ENCODE data around the gene CRB2.

CRB2 gene

GRCh38 chr9:123408313-123409262 lies 52.6 kb downstream of the CRB2 start:
- no peak for DNase-seq

- DNase-seq: no peak
Observed at GRCh38 chr9:123410281-123410910, 54.4 kb downstream of the CRB2 start.

GRCh38 chr9:123411191-123411590 lies 55.2 kb downstream of the CRB2 start:
- no peak for DNase-seq

DNA sequence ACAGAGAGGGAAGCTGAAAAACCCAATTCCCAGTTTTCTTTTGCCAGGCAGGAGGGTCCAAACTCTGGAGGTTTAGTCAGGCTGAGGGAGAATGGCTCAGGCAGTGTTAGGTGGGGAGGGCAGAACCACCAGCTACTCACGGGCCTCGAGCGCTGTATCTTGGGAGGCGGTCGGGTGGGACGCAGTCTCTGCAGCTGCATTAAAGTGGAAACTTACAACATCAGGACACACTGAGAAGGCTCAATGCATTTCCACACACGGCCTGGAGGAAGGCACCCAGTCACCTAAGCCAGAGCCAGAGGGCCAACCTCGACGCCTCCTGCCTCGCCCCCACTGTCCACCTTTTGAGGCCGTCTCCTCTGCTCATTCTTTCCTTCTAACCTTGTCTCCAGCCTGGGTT lies 55.6 kb downstream of the CRB2 start:
- no peak for DNase-seq

- DNase-seq: no peak
Observed at GRCh38 chr9:123412171-123412820, 56.3 kb downstream of the CRB2 start.

DNA sequence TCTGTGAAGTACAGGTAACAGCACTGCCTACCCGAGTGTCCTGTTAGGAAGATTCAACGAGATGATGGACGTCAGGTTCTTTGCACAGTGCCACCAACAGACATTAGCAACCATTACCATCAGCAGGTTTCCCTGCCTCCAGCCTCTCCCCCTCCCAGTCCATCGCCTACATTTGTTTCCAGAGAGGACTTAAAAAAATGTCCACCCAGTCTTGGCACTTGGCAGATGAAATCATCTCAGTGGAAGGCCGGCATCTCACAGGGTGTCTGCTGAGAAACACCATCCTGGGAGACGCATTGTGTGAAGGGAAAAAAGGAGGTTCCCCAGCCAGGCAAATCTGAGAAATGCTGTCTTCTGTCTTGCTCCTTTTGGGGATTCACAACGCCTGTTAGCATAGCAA lies 58.2 kb downstream of the CRB2 start:
- no peak for DNase-seq

- DNase-seq: no peak
Observed at GRCh38 chr9:123414936-123415930, 59.2 kb downstream of the CRB2 start.

DNA sequence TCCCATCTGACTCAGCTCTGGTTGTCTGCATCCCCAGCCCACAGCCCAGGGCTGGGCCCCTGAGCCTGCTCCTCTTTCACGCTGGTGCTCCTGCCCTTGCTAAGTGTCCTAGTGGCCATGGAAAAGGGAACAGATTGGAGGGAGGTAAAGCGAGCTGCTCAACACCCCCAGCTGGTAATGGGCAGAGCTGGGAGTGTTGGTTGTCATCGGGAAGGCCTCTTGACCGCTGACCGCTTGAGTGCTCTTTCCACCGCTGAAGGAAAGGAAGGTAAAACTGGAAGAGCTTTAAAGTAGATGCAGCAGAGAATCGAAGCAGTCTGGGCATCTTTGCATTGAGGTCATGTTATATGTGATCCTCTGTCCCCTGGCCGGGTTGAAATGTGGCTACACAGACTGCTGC lies 60.2 kb downstream of the CRB2 start:
- DNase-seq: no peak

GRCh38 chr9:123417289-123418051 lies 61.5 kb downstream of the CRB2 start:
- no peak for DNase-seq

DNA sequence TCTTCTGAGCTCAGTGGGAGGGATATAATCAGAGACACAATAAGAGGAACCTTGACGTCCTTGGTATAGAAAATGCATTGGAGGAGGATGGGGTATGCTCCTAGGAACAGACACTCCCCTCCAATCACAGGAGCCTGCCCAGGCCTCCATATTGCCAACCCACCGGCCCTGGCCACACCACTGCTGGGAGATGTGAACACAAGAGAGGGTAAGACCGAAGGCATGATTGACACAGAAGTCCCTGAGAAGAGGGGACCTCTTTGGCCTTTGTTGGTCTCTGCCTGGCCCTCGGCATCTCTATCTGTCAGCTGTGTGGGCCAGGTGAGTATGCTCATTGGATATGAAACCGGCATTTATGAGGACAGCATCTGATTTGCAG lies 62.0 kb downstream of the CRB2 start:
- no peak for DNase-seq

GRCh38 chr9:123418506-123418905 lies 62.5 kb downstream of the CRB2 start:
- DNase-seq: no peak

DNA sequence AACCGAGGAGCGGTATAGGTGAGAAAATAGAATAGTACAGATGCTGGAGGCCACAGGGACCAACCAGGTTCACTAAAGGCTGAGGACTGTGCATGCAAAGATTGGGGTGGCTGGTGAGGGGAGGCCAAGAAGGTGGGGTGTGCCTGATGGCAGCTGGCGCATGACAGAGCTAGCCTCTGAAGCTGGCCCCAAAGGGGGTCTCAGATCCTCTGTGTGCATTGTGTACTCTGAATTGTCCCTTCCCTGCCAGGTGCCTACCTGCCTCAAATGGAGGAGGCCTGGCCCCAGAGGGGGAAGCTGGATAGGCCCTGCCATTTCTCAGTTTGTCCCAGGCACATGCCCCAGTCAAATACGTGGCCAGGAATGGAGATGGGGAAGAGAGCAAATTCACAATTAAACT lies 63.1 kb downstream of the CRB2 start:
- DNase-seq: no peak

DNA sequence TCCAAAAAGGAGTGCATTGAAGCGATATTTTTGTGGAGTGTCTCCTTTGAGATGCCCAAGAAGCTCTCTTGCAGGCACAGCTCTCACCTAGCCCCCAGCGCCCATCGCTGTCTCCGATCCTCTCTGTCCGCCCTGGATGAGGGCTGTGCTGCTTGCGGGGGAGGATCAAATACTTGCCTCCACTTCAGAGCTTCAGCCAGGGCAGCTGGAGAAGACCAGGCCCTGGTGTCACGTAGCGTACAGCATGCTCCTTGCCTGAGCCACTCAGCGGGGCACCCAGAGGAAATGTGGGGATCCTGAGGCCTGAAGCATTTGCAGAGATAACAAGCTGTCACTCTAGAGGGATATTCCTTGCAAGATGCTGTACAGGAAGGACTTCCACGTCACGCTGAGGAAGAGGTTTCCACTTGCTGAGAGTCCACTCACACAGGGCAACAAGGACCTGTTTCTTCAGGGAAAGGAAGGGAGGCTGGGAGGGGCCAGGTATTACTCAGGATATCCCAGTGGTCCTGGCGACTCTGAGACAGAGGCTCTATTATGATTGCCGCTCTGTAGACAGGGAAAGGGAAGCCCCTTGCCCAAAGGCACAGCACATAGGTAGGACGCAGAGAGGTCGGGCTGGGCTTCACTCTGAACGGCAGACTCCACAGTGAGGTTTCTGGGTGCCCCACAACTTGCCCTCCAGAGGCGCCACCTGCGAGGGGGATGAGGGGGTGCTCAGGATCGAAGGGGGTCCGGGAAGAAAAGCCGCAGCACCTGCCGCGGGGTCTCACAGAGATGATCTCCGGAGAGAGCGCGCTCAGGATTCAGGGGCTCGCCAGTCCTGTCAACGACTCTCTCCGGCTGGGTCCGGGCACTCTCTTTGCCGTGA lies 64.0 kb downstream of the CRB2 start:
- DNase-seq: no peak

DNA sequence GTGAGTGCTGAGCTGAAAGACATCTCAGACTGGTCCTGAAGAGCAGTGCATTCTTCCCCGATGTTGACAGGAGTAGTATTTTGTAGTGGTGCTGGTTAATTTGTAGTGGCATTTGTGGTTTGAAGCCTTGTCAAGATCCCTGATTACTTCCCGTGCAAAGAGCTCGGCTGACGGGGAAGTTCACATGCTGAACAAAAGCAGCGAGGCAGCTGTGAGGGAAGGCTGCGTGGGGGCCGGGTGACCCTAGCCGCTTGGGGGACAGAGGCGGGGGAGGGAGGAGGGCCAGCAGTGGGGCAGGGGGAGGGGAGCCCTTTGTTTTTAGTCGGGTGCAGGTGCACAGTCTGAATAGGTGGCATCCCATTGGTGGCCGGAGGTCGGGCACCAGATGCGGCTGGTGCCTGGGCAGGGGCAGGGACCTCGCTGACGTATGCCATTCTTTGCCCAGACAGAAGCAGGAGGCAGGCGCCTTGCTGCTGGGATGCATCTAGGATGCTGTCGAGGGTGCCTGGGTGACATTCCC lies 64.7 kb downstream of the CRB2 start:
- no peak for DNase-seq

- DNase-seq: no peak
Observed at GRCh38 chr9:123421186-123421585, 65.2 kb downstream of the CRB2 start.

GRCh38 chr9:123421801-123422455 lies 65.9 kb downstream of the CRB2 start:
- no peak for DNase-seq

DNA sequence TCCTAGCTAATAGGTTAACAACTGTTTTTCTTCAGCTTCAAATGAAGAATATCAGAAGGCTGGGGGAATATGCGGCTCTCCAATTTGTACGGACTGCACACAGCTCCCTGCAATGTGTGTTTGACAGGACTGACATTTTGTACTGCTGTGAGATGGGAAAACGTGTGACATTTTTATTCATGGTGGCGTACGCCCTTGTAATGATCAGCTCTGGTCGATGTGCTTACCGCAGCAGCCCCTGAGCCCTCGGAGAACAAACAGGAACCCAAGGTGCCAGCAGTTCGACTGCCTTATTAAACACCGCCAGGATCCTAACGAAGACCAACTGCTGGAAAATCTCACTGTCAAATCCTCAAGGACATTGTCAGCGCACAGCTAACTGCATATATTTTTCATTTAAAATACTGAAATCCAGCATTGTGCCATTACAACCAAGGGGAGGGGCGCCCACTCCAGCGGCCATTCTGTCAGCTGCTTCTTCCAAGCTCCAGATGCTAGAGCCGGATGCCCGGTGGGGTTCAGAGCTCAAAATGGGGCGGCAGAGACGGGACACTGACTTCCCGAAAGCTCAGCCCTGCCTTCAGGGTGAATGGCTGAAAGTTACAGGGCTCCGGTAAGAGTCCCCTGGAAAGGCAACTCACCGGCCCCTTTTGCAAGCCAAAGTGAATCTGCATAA lies 66.8 kb downstream of the CRB2 start:
- DNase-seq: no peak

DNA sequence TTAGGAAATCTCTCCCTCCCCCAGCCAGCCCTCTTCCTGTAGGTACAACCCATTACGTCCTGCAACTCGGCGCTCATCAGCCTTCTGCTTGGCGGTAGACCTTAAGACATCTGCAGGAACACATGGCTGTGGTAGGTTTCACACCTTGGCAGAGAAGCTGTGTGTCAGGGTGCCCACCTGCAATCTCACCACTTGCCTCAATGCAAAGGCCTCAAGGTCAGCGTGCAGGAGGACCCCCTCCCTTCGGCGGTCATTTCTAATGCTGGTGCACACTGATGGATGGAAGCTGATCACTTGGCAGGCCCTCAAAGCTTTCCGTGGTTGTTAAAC lies 67.3 kb downstream of the CRB2 start:
- no peak for DNase-seq

GRCh38 chr9:123424131-123424530 lies 68.1 kb downstream of the CRB2 start:
- no peak for DNase-seq

Data from activated CD8-positive, alpha-beta memory T cell treated with anti-CD3 and anti-CD28 coated beads, Interleukin-2, amount 50 U/mL, for 48 hours (primary cell).